Activated CD8-positive, alpha-beta T cell treated with anti-CD3 and anti-CD28 coated beads for 36 hours (primary cell): Measurements from ENCODE around the gene CLIC4. TPM values are rescaled to one million over a fixed set of nuclear protein-coding genes. Genes with fewer than 3 reads are reported as not detected.
A peak's percentile ranks its signal among the peaks of the same experiment; 100 is the strongest.

Experiments used
- ATAC-seq: fragments of 200-7000 bp; cut with Tn5 transposase; one replicate; pipeline ENCODE4 v1.10.0; 2021; ENCODE audit warnings: mild to moderate bottlenecking, moderate library complexity
- CTCF ChIA-PET: fragments of 350-600 bp; sonication (Branson Sonifier 250); formaldehyde crosslinking; loops from one replicate; lab custom pipeline; 2021; ENCODE audit warnings: antibody characterized with exemption; lab: Charles Lee
- POLR2A ChIA-PET: fragments of 350-600 bp; sonication (Branson Sonifier 250); formaldehyde crosslinking; loops from one replicate; lab custom pipeline; 2021; ENCODE audit warnings: antibody characterized with exemption; lab: Charles Lee
- DNase-seq: peaks from one replicate; pipeline ENCODE4 v3.0.0-alpha.2; 2020
- H3K27ac Mint-ChIP-seq: one replicate; pipeline ENCODE4 v1.8.0; 2021; ENCODE audit warnings: mild to moderate bottlenecking, mixed read lengths
- H3K27me3 Mint-ChIP-seq: one replicate; pipeline ENCODE4 v1.8.0; 2021; ENCODE audit warnings: mixed read lengths
- H3K36me3 Mint-ChIP-seq: one replicate; pipeline ENCODE4 v1.8.0; 2021; ENCODE audit warnings: low read depth, mixed read lengths
- H3K4me1 Mint-ChIP-seq: one replicate; pipeline ENCODE4 v1.8.0; 2021; ENCODE audit warnings: low read depth, mixed read lengths
- H3K4me3 Mint-ChIP-seq: one replicate; pipeline ENCODE4 v1.8.0; 2021; ENCODE audit warnings: mild to moderate bottlenecking, moderate library complexity, mixed read lengths
- H3K9me3 Mint-ChIP-seq: one replicate; pipeline ENCODE4 v1.8.0; 2021; ENCODE audit warnings: mixed read lengths
- intact Hi-C: fragments of 100-400 bp; cut with micrococcal nuclease; formaldehyde crosslinking; loops from one replicate; pipeline ENCODE4 v1.10.0; 2022
- total RNA-seq, 2 experiments: library from RNA; stranded (reverse); gene quantifications; one replicate each; pipeline ENCODE4 v1.2.3, GENCODE V29; 2021
- TF ChIP-seq, protein P1 (sequence below): fragments of 200-600 bp; IDR thresholded peaks from one replicate; pipeline ENCODE4 v1.8.0; 2022; ENCODE audit warnings: antibody characterized with exemption, mild to moderate bottlenecking

Gene CLIC4
- total RNA-seq, 2 experiments from 2014 or later, result 19.7 to 21.8 TPM

DNA sequence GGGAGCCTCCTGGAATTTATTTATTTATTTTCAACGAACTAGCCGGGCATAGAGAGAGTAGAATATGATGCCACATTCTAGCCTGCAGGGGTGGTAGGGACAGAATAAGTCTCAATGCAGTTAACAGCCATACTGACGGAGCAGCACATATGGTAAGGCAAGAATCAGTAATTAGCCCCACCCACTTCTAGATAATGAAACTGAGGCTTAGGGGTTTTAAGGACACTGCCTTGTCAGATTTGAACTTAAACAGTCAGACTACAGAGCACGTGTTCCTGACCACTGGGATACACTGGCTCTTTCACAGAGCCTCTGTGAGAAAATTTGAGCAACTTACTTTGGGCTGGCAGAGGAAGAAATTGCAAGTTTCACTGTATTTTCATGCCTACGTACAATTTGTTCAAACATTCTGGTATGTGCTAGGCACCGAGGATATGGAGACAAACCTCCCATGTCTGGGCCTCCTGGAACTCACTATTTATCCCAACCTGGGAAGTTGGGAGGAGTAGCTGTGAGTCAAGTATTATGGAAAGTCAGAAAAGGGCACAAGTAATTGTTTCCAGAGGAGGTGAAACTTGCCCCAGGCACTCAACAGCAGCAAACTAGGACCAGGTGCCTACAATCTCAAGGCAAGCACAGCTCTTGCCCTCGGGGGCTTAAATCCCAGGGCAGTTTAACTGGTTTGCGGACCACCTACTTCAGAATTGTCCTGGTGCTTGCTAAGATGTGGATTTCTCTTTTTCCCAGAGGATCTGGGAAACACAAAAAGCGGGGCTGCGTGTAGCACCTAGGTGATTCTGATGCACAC is 1.6 kb upstream of the CLIC4 start:
- ChIA-PET CTCF (no interaction called here), POLR2A (interaction anchor here (1.0 kb wide), 1 partner anchor 288 kb away, joined by 3 read pairs; no protein-coding TSS in a partner anchor)
- H3K27ac Mint-ChIP-seq, result no peak overlapping the region
- peaks cover 43% of the 10 kb centered on the region for H3K4me1 Mint-ChIP-seq
- H3K4me3 Mint-ChIP-seq, result peak overlapping the region; percentile 20
- no peak for ATAC-seq
- TF ChIP-seq, protein P1, sequence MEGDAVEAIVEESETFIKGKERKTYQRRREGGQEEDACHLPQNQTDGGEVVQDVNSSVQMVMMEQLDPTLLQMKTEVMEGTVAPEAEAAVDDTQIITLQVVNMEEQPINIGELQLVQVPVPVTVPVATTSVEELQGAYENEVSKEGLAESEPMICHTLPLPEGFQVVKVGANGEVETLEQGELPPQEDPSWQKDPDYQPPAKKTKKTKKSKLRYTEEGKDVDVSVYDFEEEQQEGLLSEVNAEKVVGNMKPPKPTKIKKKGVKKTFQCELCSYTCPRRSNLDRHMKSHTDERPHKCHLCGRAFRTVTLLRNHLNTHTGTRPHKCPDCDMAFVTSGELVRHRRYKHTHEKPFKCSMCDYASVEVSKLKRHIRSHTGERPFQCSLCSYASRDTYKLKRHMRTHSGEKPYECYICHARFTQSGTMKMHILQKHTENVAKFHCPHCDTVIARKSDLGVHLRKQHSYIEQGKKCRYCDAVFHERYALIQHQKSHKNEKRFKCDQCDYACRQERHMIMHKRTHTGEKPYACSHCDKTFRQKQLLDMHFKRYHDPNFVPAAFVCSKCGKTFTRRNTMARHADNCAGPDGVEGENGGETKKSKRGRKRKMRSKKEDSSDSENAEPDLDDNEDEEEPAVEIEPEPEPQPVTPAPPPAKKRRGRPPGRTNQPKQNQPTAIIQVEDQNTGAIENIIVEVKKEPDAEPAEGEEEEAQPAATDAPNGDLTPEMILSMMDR, result no peak
- intact Hi-C loops, result no loop called here
- no peaks in the 10 kb centered on the region for H3K9me3 Mint-ChIP-seq
- no peak for DNase-seq
- H3K27me3 Mint-ChIP-seq, result peaks cover 4% of the 10 kb centered on the region
- H3K36me3 Mint-ChIP-seq, result peaks cover 2% of the 10 kb centered on the region

DNA sequence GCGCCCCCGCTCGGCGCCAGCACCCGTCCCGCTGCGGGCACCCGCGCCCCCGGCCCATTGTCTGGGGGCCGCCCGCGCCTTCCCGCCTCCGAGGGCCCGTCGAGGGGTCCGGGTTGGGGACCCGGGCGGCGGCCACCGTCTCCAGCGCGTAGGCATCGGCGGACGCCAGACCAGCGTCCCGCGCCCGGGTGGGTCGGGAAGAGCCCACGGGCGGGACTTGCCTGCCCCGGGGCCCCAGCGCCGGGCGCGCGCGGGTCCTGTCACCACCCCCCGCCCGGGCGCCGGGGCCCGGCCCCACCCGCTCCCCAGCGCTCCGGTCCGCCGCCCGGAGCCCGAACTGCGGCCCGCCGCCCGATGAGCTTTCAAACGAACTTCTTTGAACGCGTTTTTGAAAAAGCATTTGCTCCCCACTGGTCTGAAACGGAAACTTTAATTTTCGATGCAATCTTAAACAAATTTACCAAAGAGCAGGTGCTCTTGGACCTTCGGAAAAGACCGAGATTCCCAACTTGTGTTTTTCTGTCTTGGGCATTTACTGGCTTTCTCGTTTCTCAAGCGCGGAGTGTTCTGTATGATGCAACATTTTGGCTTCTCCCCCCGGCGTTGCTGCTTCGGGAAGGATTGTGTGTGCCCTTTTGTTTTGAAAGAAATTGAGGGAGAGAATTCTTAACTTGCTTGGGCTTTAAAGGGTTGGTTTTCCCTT is 615 bp downstream of the CLIC4 start:
- H3K4me1 Mint-ChIP-seq, result peaks cover 45% of the 10 kb centered on the region
- DNase-seq (peak; percentile 28), ATAC-seq (no peak)
- intact Hi-C loops, result no loop called here
- no peaks in the 10 kb centered on the region for H3K9me3 Mint-ChIP-seq
- CTCF ChIA-PET, result interaction anchor here (0.6 to 2.7 kb wide), 6 partner anchors 8 to 354 kb away, joined by 3 to 13 read pairs (median 3); no protein-coding TSS in a partner anchor
- peak overlapping the region; percentile 77 for H3K27ac Mint-ChIP-seq
- H3K27me3 Mint-ChIP-seq, result peaks cover 1% of the 10 kb centered on the region
- peaks cover 2% of the 10 kb centered on the region for H3K36me3 Mint-ChIP-seq
- POLR2A ChIA-PET, result interaction anchor here (1.5 kb wide), 1 partner anchor 10 kb away, joined by 5 read pairs; no protein-coding TSS in a partner anchor
- TF ChIP-seq, protein P1, result no peak
- peak overlapping the region; percentile 87 for H3K4me3 Mint-ChIP-seq

DNA sequence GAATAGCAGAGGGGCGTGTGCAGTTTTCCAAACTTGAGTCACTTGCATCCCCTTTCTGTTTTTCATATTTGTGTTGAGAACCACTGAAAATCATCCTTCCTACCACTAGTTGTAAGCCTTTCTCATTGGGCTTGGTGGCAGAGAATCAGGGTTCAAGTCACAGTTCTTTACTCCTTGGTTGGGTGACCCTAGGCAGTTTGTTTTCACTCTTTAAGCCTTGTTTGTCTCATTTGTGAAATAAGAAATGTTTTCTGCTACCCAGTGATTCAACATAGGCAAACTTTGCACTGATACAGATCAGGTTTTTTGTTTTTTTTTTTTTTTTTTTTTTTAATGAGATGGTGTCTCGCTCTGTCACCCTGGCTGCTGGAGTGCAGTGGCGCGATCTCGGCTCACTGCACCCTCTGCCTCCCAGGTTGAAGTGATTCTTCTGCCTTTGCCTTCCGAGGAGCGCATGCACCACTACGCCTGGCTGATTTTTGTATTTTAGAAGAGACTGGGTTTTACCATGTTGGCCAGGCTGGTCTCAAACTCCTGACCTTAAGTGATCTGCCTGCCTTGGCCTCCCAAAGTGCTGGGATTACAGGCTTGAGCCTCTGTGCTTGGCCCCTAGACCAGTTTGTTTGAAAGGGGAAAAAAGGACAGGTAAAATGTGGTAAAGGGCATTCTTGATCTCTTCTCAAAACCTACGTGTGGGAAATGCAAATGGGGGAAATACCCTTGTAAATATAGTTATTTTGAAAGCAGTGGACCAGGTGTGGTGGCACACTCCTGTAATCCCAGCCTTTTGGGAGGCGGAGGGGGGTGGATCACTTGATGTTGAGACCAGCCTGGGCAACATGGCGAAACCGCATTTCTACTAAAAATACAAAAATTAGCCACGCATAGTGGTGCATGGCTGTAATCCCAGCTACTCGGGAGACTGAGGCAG is 3.2 kb downstream of the CLIC4 start:
- TF ChIP-seq, protein P1, result no peak
- Mint-ChIP-seq H3K4me3 (no peak overlapping the region), H3K27ac (no peak overlapping the region), H3K9me3 (no peaks in the 10 kb centered on the region), H3K4me1 (peaks cover 30% of the 10 kb centered on the region), H3K27me3 (peaks cover 2% of the 10 kb centered on the region), H3K36me3 (peaks cover 2% of the 10 kb centered on the region)
- intact Hi-C loops, result no loop called here
- ChIA-PET POLR2A (interaction anchor here (0.6 kb wide), 1 partner anchor 1757 kb away, joined by 3 read pairs; no protein-coding TSS in a partner anchor), CTCF (interaction anchor here (0.9 kb wide), 1 partner anchor 49 kb away, joined by 3 read pairs; no protein-coding TSS in a partner anchor)
- no peak for DNase-seq
- ATAC-seq, result no peak

DNA sequence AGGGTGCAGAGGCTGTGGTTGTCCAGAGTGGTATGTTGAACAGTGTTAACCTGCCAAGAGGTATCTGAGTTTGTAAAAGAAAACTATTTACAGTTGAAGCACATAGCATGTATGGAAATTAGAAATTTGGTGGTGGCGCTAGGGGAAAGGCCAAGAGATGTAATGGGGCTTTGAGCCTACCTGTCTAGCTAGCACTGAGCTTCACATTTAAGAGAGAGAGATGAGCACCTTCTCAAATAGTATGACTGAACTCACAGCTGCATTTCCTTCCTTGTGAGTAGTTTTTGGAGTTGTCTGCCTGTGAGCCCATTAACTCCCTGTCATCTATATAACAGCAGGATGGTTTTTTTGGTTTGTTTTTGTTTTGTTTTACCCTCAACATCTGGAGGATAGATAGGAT is 4.0 kb downstream of the CLIC4 start:
- H3K27me3 Mint-ChIP-seq, result peaks cover 2% of the 10 kb centered on the region
- no peak overlapping the region for H3K4me3 Mint-ChIP-seq
- H3K27ac Mint-ChIP-seq, result no peak overlapping the region
- DNase-seq (no peak), ATAC-seq (no peak)
- H3K9me3 Mint-ChIP-seq, result no peaks in the 10 kb centered on the region
- peaks cover 2% of the 10 kb centered on the region for H3K36me3 Mint-ChIP-seq
- H3K4me1 Mint-ChIP-seq, result peaks cover 22% of the 10 kb centered on the region
- POLR2A ChIA-PET, result no interaction called here
- CTCF ChIA-PET, result interaction anchor here (0.9 kb wide), 1 partner anchor 81 kb away, joined by 4 read pairs; no protein-coding TSS in a partner anchor
- intact Hi-C loops, result no loop called here
- TF ChIP-seq, protein P1, result no peak
